Measurements from ENCODE around the gene IL4.

DNA sequence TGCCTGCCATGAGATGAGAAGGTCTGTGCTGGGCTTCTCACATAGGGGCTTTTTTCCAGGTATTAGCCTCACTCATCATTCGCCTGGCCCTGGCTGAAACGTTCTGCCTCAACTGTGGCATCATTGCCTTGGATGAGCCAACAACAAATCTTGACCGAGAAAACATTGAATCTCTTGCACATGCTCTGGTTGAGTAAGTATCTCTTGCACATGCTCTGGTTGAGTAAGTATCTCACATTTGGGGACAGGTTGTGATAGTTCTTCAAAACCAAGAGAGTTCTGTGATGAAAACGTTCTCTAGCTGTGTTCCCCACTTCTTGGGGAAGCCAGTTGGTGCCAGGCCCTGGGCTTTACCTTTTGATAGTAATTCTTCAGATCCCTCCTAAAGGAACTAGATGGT is 33.2 kb upstream of the IL4 start:
- TF ChIP-seq, protein P1, sequence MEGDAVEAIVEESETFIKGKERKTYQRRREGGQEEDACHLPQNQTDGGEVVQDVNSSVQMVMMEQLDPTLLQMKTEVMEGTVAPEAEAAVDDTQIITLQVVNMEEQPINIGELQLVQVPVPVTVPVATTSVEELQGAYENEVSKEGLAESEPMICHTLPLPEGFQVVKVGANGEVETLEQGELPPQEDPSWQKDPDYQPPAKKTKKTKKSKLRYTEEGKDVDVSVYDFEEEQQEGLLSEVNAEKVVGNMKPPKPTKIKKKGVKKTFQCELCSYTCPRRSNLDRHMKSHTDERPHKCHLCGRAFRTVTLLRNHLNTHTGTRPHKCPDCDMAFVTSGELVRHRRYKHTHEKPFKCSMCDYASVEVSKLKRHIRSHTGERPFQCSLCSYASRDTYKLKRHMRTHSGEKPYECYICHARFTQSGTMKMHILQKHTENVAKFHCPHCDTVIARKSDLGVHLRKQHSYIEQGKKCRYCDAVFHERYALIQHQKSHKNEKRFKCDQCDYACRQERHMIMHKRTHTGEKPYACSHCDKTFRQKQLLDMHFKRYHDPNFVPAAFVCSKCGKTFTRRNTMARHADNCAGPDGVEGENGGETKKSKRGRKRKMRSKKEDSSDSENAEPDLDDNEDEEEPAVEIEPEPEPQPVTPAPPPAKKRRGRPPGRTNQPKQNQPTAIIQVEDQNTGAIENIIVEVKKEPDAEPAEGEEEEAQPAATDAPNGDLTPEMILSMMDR (IDR thresholded peaks at IDR 0.05 in 8 of 11, conservative IDR thresholded peaks at IDR 0.05 in 3 of 11), result no peak
- TF ChIP-seq POLR2A (IDR thresholded peaks at IDR 0.05), result no peak
- TF ChIP-seq POLR2AphosphoS5 (IDR thresholded peaks at IDR 0.05), result no peak

Measured in spleen (tissue), 7 donors.